Renal cortex interstitium (tissue), 15 donors: Measurements from ENCODE around the gene MAB21L1. TPM values are rescaled to one million over a fixed set of nuclear protein-coding genes. Genes with fewer than 3 reads are reported as not detected.

Experiments used
- DNase-seq, 11 donors: peaks; one replicate each; pipeline ENCODE4 v3.0.0-alpha.2; 2013; ENCODE audit warnings: low read depth in 9 of 11, low spot score in 4 of 11; ENCODE audit errors: extremely low read depth in 1 of 11
- long read RNA-seq, 16 experiments: transcript quantifications; one replicate each; lab custom pipeline, GENCODE V29; 2026
- polyA plus RNA-seq, 3 donors: library from polyadenylated mRNA; unstranded; fragments of 120-200 nt; gene quantifications; one replicate each; pipeline ENCODE4 v1.2.1, GENCODE V29; 2013; ENCODE audit not compliant: insufficient read length in 3 of 3

The MAB21L1 gene
- polyA plus RNA-seq: under 1 TPM in 1 of 3 donors, not detected in 2; 0.07 TPM
- long read RNA-seq, donor 1: 0 reads
- long read RNA-seq, donor 2, partial matches to known transcripts: 0 of 1 reads
- long read RNA-seq, donor 2, other reads (novel, unspliced or antisense): 0 of 1 reads
- long read RNA-seq, donor 3: 0 reads
- long read RNA-seq, donor 4: 0 reads
- long read RNA-seq, donor 5: 0 reads
- long read RNA-seq, donor 6: 0 reads
- long read RNA-seq, donor 7: 0 reads
- long read RNA-seq, donor 8: 0 reads
- long read RNA-seq, donor 9, partial matches to known transcripts: 0 of 1 reads
- long read RNA-seq, donor 9, other reads (novel, unspliced or antisense): 0 of 1 reads
- long read RNA-seq, donor 10: 0 reads
- long read RNA-seq, donor 11: 0 reads
- long read RNA-seq, donor 12: 0 reads
- long read RNA-seq, donor 13: 0 reads
- long read RNA-seq, donor 14: 0 reads
- long read RNA-seq, donor 15: 0 reads
- long read RNA-seq, donor 16: 0 reads

- DNase-seq: peak in 1 of 11 donors; percentile 35
These were observed at the start of gene MAB21L1 for GRCh38 chr13:35475960-35476943. Gene MAB21L1, minus strand, starts transcription at chr13:35476689. Its CDS starts 551 bp downstream, at chr13:35476138.

- no peak for DNase-seq
These were observed 47.7 kb upstream of the MAB21L1 start for GRCh38 chr13:35524171-35524570.

GRCh38 chr13:35518337-35518946, 42.0 kb upstream of the MAB21L1 start:
- DNase-seq: no peak

- no peak for DNase-seq
These were observed 38.5 kb upstream of the MAB21L1 start for GRCh38 chr13:35514801-35515502.

- no peak for DNase-seq
These were observed 37.6 kb upstream of the MAB21L1 start for GRCh38 chr13:35514061-35514477.

GRCh38 chr13:35512271-35512920, 35.9 kb upstream of the MAB21L1 start:
- DNase-seq: no peak

GRCh38 chr13:35502456-35502855, 26.0 kb upstream of the MAB21L1 start:
- no peak for DNase-seq

- no peak for DNase-seq
These were observed 25.3 kb upstream of the MAB21L1 start for GRCh38 chr13:35501661-35502235.

GRCh38 chr13:35500144-35500543, 23.7 kb upstream of the MAB21L1 start:
- no peak for DNase-seq

- no peak for DNase-seq
These were observed 23.2 kb upstream of the MAB21L1 start for GRCh38 chr13:35499676-35500075.

- no peak for DNase-seq
These were observed 22.7 kb upstream of the MAB21L1 start for GRCh38 chr13:35499196-35499662.

- no peak for DNase-seq
These were observed 21.7 kb upstream of the MAB21L1 start for GRCh38 chr13:35498231-35498630.

- no peak for DNase-seq
These were observed 20.4 kb upstream of the MAB21L1 start for GRCh38 chr13:35496761-35497386.

- DNase-seq: no peak
These were observed 19.5 kb upstream of the MAB21L1 start for GRCh38 chr13:35496006-35496405.

GRCh38 chr13:35489050-35489449, 12.6 kb upstream of the MAB21L1 start:
- no peak for DNase-seq

GRCh38 chr13:35485424-35485823, 8.9 kb upstream of the MAB21L1 start:
- DNase-seq: no peak

GRCh38 chr13:35484384-35484783, 7.9 kb upstream of the MAB21L1 start:
- DNase-seq: no peak
